ENCODE results near the gene NFATC3.

DNA sequence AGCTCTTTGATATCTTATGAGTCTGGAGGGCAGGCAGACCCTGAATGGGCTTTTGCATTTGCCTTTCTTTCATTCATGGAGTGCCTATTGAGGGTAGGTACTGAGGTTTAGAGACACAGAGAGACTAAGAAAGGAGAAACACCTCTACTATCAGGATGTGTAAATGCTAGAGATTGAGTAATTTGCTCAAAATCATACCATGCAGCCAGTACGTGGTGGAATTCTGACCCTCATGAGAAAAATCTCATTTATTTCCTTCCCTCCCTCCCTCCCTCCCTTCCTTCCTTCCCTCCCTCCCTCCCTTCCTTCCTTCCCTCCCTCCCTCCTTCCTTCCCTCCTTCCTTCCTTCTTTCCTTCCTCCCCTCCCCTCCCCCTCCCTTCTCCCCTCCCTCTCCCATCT lies 18.4 kb upstream of the NFATC3 start:
- TF ChIP-seq EZH2phosphoT487 (IDR thresholded peaks at IDR 0.05): no peak
- TF ChIP-seq, protein P1, sequence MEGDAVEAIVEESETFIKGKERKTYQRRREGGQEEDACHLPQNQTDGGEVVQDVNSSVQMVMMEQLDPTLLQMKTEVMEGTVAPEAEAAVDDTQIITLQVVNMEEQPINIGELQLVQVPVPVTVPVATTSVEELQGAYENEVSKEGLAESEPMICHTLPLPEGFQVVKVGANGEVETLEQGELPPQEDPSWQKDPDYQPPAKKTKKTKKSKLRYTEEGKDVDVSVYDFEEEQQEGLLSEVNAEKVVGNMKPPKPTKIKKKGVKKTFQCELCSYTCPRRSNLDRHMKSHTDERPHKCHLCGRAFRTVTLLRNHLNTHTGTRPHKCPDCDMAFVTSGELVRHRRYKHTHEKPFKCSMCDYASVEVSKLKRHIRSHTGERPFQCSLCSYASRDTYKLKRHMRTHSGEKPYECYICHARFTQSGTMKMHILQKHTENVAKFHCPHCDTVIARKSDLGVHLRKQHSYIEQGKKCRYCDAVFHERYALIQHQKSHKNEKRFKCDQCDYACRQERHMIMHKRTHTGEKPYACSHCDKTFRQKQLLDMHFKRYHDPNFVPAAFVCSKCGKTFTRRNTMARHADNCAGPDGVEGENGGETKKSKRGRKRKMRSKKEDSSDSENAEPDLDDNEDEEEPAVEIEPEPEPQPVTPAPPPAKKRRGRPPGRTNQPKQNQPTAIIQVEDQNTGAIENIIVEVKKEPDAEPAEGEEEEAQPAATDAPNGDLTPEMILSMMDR (IDR thresholded peaks at IDR 0.05): no peak

Data from neural progenitor cell (in vitro differentiated cells).